ENCODE results near the gene P2RY14. TPM values are rescaled to one million over a fixed set of nuclear protein-coding genes. Genes with fewer than 3 reads are reported as not detected.

Gene P2RY14
- total and polyA plus RNA-seq, 2 donors (not counting 3 experiments of a cell fraction or from before 2014, with no cell fraction given) = not detected

DNA sequence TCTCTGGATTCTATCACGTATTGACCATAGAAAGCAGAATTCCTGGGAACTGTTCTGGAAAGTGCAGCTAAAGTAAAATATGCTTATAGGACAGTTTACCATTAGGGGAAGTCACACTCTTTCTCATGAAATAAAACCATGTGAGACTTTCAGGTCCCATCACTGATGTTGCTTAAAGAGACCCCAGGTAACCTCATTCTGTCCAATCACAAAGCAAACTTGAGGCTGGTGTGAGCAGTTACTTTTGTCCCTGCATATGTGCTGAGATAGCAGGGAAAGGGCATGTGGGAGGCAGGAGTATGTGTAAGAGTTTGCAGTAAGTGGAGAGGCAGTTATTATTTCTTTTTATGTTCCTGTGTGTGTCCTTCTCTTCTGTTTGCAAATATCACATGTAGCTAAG lies 22.2 kb upstream of the P2RY14 start:
- peaks cover 3 to 6% of the 10 kb centered on the region in 2 experiments for H3K27me3 ChIP-seq (ENCODE audit: control insufficient read depth in 2 of 2, insufficient read depth in 2 of 2, low read length in 2 of 2)
- BruUV-seq (replicated peaks) = no TSS peak
- no peak overlapping the region for H3K4me2 ChIP-seq (ENCODE audit: insufficient read depth, low read length)
- H4K20me1 ChIP-seq (replicated peaks; ENCODE audit: control insufficient read depth, extremely low read depth, insufficient read depth, low read length) = no peaks in the 10 kb centered on the region
- H3K4me1 ChIP-seq (ENCODE audit: control insufficient read depth, extremely low read depth, insufficient read depth, low read length) = no peaks in the 10 kb centered on the region
- no peak for DNase-seq (ENCODE audit: low read depth, low spot score)
- POLR2A ChIA-PET = no interaction called here
- H3K36me3 ChIP-seq (ENCODE audit: control insufficient read depth in 2 of 2, extremely low read depth in 1 of 2, insufficient read depth in 2 of 2, low read length in 2 of 2) = no peaks in the 10 kb centered on the region
- TF ChIP-seq, protein P1, sequence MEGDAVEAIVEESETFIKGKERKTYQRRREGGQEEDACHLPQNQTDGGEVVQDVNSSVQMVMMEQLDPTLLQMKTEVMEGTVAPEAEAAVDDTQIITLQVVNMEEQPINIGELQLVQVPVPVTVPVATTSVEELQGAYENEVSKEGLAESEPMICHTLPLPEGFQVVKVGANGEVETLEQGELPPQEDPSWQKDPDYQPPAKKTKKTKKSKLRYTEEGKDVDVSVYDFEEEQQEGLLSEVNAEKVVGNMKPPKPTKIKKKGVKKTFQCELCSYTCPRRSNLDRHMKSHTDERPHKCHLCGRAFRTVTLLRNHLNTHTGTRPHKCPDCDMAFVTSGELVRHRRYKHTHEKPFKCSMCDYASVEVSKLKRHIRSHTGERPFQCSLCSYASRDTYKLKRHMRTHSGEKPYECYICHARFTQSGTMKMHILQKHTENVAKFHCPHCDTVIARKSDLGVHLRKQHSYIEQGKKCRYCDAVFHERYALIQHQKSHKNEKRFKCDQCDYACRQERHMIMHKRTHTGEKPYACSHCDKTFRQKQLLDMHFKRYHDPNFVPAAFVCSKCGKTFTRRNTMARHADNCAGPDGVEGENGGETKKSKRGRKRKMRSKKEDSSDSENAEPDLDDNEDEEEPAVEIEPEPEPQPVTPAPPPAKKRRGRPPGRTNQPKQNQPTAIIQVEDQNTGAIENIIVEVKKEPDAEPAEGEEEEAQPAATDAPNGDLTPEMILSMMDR (IDR thresholded peaks at IDR 0.05; ENCODE audit: extremely low read depth in 1 of 2, insufficient read depth in 1 of 2, low read depth in 1 of 2, low read length in 2 of 2) = no peak
- TF ChIP-seq JUN (IDR thresholded peaks at IDR 0.05; ENCODE audit: borderline replicate concordance, insufficient read depth, insufficient read length, low read depth) (no peak), GATA2 (IDR thresholded peaks at IDR 0.05; ENCODE audit: insufficient read depth, insufficient read length, low read depth, low read length) (no peak), FOS (IDR thresholded peaks at IDR 0.05; ENCODE audit: borderline replicate concordance, insufficient read depth, low read length) (no peak), POLR2A (IDR thresholded peaks at IDR 0.05; ENCODE audit: low read depth, low read length) (no peak), EZH2 (IDR thresholded peaks at IDR 0.05; ENCODE audit: borderline replicate concordance, low read depth, low read length, severe bottlenecking) (no peak), POLR2AphosphoS5 (IDR thresholded peaks at IDR 0.05; ENCODE audit: insufficient read depth, low read depth, low read length) (no peak), MYC (IDR thresholded peaks at IDR 0.05; ENCODE audit: low read depth, low read length) (no peak)
- TF ChIP-seq, protein P2, sequence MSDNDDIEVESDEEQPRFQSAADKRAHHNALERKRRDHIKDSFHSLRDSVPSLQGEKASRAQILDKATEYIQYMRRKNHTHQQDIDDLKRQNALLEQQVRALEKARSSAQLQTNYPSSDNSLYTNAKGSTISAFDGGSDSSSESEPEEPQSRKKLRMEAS (IDR thresholded peaks at IDR 0.05; ENCODE audit: insufficient read depth, insufficient read length) = no peak
- no peaks in the 10 kb centered on the region for H3K79me2 ChIP-seq (ENCODE audit: control insufficient read depth, insufficient read depth, low read length)
- dilution Hi-C loops (cut with MboI; ENCODE audit: extremely low pct_ligation_motif_present, low sequenced_read_pairs) = no loop called here
- FAIRE-seq = no peak
- intact Hi-C loops (cut with micrococcal nuclease) = no loop called here
- H3K4me3 ChIP-seq (replicated peaks in 1 of 3; ENCODE audit: insufficient read depth in 1 of 3, low read depth in 1 of 3, low read length in 3 of 3) = no peak overlapping the region
- H3K9me1 ChIP-seq (replicated peaks; ENCODE audit: control insufficient read depth, extremely low read depth, insufficient read depth, low read length) = no peaks in the 10 kb centered on the region
- no peak overlapping the region for H3K27ac ChIP-seq (ENCODE audit: insufficient read depth, low read depth, low read length)
- CTCF ChIA-PET = interaction anchor here (1.2 kb wide), 1 partner anchor 10 kb away, joined by 3 read pairs; no protein-coding TSS in a partner anchor
- H3K9ac ChIP-seq (replicated peaks; ENCODE audit: extremely low read depth, insufficient read depth, low read length) = no peak overlapping the region
- H2AFZ ChIP-seq (ENCODE audit: low read depth, low read length) = no peak overlapping the region
- no peaks in the 10 kb centered on the region for H3K9me3 ChIP-seq (replicated peaks; ENCODE audit: control insufficient read depth, insufficient read depth, low read length)

All from endothelial cell of umbilical vein (primary cell).